ENCODE data around the gene CCNO.

DNA sequence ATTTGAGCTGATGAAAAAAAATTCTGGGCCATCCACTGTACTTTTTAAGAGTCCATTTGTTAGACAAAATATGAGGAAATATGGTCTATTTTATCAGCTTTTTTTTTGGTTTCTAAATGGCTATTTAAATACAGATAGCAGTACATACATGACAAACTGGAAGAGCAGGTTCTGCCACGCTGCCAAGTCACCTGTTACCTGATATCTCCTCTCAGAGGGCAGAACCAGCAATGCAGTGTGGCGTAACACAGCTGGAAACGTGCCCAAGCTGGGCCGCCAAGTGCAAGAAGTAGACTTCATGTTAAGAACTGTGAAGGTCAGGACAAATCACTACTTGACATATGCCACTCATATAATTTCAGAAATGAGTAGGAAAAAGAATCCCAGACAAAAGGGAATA is 14.4 kb downstream of the CCNO start:
- TF ChIP-seq, protein P1, sequence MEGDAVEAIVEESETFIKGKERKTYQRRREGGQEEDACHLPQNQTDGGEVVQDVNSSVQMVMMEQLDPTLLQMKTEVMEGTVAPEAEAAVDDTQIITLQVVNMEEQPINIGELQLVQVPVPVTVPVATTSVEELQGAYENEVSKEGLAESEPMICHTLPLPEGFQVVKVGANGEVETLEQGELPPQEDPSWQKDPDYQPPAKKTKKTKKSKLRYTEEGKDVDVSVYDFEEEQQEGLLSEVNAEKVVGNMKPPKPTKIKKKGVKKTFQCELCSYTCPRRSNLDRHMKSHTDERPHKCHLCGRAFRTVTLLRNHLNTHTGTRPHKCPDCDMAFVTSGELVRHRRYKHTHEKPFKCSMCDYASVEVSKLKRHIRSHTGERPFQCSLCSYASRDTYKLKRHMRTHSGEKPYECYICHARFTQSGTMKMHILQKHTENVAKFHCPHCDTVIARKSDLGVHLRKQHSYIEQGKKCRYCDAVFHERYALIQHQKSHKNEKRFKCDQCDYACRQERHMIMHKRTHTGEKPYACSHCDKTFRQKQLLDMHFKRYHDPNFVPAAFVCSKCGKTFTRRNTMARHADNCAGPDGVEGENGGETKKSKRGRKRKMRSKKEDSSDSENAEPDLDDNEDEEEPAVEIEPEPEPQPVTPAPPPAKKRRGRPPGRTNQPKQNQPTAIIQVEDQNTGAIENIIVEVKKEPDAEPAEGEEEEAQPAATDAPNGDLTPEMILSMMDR (IDR thresholded peaks at IDR 0.05), result no peak
- no peak for TF ChIP-seq POLR2AphosphoS5 (IDR thresholded peaks at IDR 0.05)

Data from breast epithelium (tissue), 3 donors.